ENCODE data around the gene EPHB2. TPM values are rescaled to one million over a fixed set of nuclear protein-coding genes. Genes with fewer than 3 reads are reported as not detected.
"Not testable (repeated sequence)": the region's sequence is repeated elsewhere in the genome, so short reads cannot be mapped to it uniquely, and the experiment has no call there.

EPHB2 gene
- total RNA-seq, 1 donor from 2014 or later, result 60.3 TPM

DNA sequence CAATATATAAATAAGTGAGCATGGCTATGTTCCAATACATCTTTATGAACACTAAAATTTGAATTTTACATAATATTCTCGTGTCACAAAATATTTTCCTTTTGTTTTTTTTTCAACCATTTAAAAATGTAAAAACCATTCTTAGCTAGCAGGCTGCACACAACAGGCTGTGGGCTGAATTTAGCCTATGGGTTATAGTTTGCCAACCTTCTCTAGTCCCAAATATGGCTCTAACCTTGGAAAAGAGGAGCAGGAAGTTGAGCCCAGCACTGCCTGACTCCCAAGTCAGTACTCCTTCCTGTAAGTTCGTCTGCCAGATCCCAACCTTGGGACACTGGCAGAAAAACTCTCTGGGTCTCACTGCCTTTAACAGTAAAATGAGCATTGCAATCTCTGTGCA, 44.2 kb upstream of the EPHB2 start:
- DNase-seq (ENCODE audit: low read depth, low spot score), result no peak
- Mint-ChIP-seq H3K9me3 (no peaks in the 10 kb centered on the region), H3K4me3 (no peak overlapping the region), H3K27me3 (ENCODE audit: low read depth) (peaks cover 8% of the 10 kb centered on the region), H3K4me1 (peaks cover 11% of the 10 kb centered on the region), H3K27ac (ENCODE audit: unreplicated experiment) (no peak overlapping the region), H3K36me3 (ENCODE audit: low read depth) (no peaks in the 10 kb centered on the region)
- TF ChIP-seq, protein P1, sequence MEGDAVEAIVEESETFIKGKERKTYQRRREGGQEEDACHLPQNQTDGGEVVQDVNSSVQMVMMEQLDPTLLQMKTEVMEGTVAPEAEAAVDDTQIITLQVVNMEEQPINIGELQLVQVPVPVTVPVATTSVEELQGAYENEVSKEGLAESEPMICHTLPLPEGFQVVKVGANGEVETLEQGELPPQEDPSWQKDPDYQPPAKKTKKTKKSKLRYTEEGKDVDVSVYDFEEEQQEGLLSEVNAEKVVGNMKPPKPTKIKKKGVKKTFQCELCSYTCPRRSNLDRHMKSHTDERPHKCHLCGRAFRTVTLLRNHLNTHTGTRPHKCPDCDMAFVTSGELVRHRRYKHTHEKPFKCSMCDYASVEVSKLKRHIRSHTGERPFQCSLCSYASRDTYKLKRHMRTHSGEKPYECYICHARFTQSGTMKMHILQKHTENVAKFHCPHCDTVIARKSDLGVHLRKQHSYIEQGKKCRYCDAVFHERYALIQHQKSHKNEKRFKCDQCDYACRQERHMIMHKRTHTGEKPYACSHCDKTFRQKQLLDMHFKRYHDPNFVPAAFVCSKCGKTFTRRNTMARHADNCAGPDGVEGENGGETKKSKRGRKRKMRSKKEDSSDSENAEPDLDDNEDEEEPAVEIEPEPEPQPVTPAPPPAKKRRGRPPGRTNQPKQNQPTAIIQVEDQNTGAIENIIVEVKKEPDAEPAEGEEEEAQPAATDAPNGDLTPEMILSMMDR (conservative IDR thresholded peaks at IDR 0.05), result no peak

DNA sequence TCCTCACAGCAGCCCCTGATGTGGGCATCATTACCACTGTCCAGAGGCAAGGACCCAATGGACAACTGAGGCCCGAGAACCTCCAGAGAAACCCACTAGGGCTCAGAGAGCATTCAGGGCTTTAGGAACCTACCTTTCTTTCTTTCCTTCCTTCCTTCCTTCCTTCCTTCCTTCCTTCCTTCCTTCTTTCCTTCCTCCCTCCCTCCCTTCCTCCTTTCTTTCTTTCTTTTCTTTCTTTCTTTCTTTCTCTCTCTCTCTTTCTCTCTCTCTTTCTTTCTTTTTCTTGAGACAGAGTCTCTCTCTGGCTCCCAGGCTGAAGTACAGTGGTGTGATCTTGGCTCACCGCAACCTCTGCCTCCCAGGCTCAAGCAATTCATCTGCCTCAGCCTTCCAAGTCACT, 41.8 kb upstream of the EPHB2 start:
- H3K9me3 Mint-ChIP-seq; H3K36me3 Mint-ChIP-seq (ENCODE audit: low read depth); DNase-seq (ENCODE audit: low read depth, low spot score); H3K4me3 Mint-ChIP-seq; H3K27me3 Mint-ChIP-seq (ENCODE audit: low read depth); H3K27ac Mint-ChIP-seq (ENCODE audit: unreplicated experiment): not testable (repeated sequence)
- H3K4me1 Mint-ChIP-seq, result peaks cover 17% of the 10 kb centered on the region

DNA sequence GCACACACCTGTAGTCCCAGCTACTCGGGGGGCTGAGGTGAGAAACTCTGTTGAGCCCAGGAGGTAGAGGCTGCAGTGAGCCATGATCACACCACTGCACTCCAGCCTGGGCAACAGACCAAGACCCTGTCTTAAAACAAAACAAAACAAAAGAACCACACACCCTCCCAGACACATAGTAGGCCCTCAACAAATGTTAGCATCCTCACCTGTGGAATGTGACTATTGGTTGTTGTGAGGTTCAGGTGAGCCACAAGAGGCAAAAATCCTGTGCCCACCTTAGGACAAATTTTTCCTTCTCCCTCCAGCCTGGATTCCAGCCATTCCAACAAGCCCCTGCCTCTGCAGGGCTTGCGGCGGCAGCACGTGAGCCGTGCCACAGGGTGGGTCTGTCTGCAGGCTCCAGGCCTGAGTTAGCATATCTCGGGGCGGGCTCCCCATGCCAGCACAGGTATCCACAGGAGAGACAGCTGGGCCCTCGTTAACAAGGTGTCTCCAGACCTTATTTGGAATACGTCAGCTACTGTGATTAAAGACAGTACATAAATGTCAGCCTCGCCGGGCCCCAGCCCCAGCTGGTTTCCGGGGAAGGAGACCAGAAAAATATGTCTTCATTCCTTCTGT, 40.2 kb upstream of the EPHB2 start:
- Mint-ChIP-seq H3K27me3 (ENCODE audit: low read depth) (peaks cover 3% of the 10 kb centered on the region), H3K4me3 (no peak overlapping the region), H3K9me3 (no peaks in the 10 kb centered on the region), H3K4me1 (peaks cover 23% of the 10 kb centered on the region), H3K36me3 (ENCODE audit: low read depth) (no peaks in the 10 kb centered on the region), H3K27ac (ENCODE audit: unreplicated experiment) (no peak overlapping the region)
- no peak for DNase-seq (ENCODE audit: low read depth, low spot score)
- TF ChIP-seq, protein P1 (conservative IDR thresholded peaks at IDR 0.05), result no peak

DNA sequence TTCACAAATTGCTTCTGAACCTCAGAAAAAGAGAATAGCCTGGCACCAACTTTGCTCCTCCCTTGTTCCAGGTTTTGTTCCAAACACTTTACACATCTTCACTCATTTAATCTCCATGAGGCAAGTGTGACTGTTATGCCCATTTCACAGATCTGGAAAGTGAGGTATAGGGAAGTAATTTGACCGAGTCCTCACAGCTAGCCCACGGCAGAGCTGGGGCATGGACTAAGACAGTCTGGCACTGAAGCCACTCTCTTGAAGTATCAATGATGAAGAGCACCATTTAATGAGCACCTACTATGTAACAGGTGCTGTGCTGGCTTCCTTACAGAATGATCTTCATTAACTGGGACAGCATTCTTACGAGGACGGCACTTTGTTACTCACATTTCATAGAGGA, 38.6 kb upstream of the EPHB2 start:
- Mint-ChIP-seq H3K27me3 (ENCODE audit: low read depth) (peaks cover 3% of the 10 kb centered on the region), H3K27ac (ENCODE audit: unreplicated experiment) (no peak overlapping the region), H3K4me1 (peaks cover 22% of the 10 kb centered on the region), H3K36me3 (ENCODE audit: low read depth) (no peaks in the 10 kb centered on the region), H3K9me3 (no peaks in the 10 kb centered on the region), H3K4me3 (no peak overlapping the region)
- TF ChIP-seq, protein P1 (conservative IDR thresholded peaks at IDR 0.05), result no peak
- DNase-seq (ENCODE audit: low read depth, low spot score), result no peak

DNA sequence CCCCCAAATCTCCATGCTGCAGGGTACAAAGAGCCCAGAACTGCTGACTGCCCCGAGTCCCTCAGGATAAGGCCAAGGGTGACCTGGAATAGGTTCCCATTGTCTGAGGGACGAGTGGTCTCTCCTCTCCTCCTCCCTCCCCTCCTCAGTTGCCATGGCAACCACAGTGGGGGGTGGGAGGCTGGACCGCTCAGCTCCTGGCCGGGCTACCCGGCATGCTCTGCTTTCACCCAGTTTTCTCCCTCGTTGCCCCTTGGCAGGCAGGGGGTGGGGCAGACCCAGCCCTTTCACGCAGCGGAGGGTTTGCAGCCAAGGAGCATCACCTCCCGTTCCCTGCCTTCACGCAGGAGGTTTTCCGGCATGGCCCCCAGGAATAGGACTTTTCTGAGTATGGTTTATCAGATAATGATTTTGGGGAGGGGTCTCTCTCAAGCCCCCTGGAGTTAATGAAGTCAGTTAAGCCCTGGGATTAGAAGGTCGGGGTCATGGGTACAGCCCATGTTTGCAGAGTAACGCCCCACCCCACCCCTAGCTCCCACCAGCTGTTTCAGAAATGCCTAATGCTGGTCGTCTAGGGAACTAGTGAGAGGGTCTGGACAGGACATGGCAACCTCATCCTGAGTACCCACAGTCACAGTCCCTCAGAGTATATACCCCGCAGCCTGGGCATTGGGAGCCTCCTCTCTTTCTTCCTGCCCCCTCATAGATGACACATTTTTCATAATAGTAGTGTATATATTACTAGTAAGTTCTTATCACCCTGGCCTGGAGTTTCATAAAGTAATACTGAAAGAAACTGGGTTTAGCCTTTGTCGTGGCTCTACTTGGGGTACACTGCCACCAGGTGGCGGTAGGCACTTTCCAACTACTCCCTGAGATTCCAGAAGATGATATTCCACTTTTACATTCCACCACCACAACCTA, 36.9 kb upstream of the EPHB2 start:
- Mint-ChIP-seq H3K36me3 (ENCODE audit: low read depth) (no peaks in the 10 kb centered on the region), H3K9me3 (no peaks in the 10 kb centered on the region), H3K27ac (ENCODE audit: unreplicated experiment) (peak overlapping the region; percentile 71), H3K4me1 (peaks cover 22% of the 10 kb centered on the region), H3K27me3 (ENCODE audit: low read depth) (peaks cover 3% of the 10 kb centered on the region), H3K4me3 (peak overlapping the region; percentile 35)
- TF ChIP-seq, protein P1 (conservative IDR thresholded peaks at IDR 0.05), result peak; percentile 88
- peak; percentile 84 for DNase-seq (ENCODE audit: low read depth, low spot score)

DNA sequence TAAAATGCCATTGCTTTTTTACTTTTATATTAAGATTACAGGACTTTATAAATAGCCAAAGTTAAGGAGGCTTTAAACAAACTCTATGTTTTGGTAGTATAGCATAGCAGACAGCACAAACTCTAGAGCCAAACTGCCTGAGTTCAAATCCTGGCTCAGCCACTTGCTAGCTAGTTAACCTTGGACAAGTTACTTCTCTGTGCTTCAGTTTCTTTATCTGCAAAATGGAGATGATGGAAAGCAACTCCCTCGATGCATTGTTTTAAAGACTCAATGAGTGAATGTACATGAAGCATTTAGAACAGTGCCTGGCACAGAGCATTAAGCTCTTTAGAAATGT, 36.3 kb upstream of the EPHB2 start:
- Mint-ChIP-seq H3K4me3 (peak overlapping the region; percentile 35), H3K9me3 (no peaks in the 10 kb centered on the region)

DNA sequence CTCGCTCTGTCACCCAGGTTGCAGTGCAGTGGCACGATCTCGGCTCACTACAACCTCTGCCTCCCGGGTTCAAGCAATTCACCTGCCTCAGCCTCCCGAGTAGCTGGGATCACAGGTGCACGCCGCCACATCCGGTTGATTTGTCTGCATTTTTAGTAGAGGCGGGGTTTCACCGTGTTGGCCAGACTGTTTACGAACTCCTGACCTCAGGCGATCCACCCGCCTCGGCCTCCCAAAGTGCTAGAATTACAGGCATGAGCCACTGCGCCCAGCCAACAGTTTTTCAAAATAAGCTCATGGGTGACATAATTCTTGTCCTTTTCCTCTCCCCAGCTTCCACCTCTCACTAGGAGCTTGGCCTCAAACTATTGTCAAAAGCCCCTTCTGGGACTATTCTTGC, 34.5 kb upstream of the EPHB2 start:
- DNase-seq (ENCODE audit: low read depth, low spot score); H3K4me3 Mint-ChIP-seq; H3K27ac Mint-ChIP-seq (ENCODE audit: unreplicated experiment); H3K36me3 Mint-ChIP-seq (ENCODE audit: low read depth); H3K27me3 Mint-ChIP-seq (ENCODE audit: low read depth); H3K9me3 Mint-ChIP-seq: not testable (repeated sequence)
- H3K4me1 Mint-ChIP-seq, result peaks cover 26% of the 10 kb centered on the region

More for the DNA sequence above, 36.3 kb upstream of the EPHB2 start:
- Mint-ChIP-seq H3K36me3 (ENCODE audit: low read depth) (no peaks in the 10 kb centered on the region), H3K27ac (ENCODE audit: unreplicated experiment) (no peak overlapping the region), H3K4me1 (peaks cover 22% of the 10 kb centered on the region), H3K27me3 (ENCODE audit: low read depth) (no peaks in the 10 kb centered on the region)
- TF ChIP-seq, protein P1 (conservative IDR thresholded peaks at IDR 0.05), result peak; percentile 28
- no peak for DNase-seq (ENCODE audit: low read depth, low spot score)
